ENCODE data around the gene APLP1.
"Not testable (repeated sequence)": the region's sequence is repeated elsewhere in the genome, so short reads cannot be mapped to it uniquely, and the experiment has no call there.

The APLP1 gene

DNA sequence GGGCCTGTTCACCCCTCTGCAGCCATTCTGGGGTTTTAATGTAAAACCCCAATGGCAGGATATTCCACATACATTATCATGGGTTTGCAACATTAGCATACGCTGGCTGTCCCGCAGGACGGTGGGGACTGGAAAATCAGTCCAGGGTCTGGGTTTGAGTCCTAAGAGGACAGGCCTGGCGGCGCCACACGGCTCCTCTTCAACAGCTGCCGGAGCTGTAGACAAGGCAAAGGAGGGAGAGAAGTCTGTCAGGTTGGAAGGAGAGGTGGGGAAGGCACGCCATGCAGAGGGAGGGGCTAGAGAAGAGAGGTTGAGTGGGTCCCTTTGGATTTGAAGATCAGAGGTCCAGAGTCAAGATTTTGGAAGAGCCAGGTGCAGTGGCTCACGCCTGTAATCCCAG lies 20.0 kb downstream of the APLP1 start:
- CTCF ChIA-PET = no interaction called here
- TF ChIP-seq NFRKB (IDR thresholded peaks at IDR 0.05) (no peak), SP1 (IDR thresholded peaks at IDR 0.05) (no peak)

DNA sequence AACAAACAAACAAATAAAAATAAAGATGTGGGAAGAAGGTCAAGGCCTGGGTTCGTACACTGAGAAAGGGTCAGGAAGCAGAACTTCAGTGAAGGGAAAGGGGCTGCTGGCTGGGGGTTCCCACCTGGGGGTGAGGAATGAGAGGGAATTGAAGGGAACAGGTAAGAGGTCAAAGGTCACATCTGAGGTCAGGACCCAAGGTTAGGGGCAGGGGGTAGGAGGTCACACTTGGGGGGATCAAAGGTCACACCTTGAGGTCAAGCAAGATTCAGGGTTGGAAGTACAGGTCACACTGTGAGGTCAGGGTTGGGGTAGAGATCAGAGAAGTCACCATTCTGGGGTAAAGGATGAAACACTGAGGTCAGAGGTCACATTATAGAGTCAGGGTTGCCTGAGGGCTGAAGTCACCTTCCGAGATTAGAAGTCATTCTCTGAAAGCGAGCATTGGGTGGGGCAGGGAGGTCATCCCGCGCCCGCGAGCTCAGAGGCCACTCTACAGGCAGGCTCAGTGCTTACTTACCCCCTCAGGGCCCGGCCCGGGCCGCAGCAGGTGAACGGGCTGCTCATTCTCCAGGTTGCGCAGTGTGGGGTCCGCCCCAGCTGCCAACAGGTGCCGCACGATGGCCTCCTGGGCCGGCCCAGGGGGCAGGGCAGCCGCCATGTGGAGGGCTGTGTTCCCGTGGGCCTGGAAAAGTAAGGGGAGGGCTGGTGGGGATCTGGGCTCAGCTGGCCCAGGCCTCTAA lies 21.2 kb downstream of the APLP1 start:
- DNase-seq (ENCODE audit: extremely low spot score) = no peak
- CTCF ChIA-PET = no interaction called here
- TF ChIP-seq ARNT (IDR thresholded peaks at IDR 0.05) (no peak), ZNF384 (IDR thresholded peaks at IDR 0.05) (no peak), FOXA1 (IDR thresholded peaks at IDR 0.05) (no peak), L3MBTL2 (conservative IDR thresholded peaks at IDR 0.05) (no peak), HDGF (IDR thresholded peaks at IDR 0.05; ENCODE audit: borderline replicate concordance) (no peak), ELF4 (IDR thresholded peaks at IDR 0.05) (no peak), SP1 (IDR thresholded peaks at IDR 0.05) (no peak), LEF1 (IDR thresholded peaks at IDR 0.05; ENCODE audit: borderline replicate concordance) (no peak), BHLHE40 (IDR thresholded peaks at IDR 0.05; ENCODE audit: borderline replicate concordance) (no peak), FOXM1 (IDR thresholded peaks at IDR 0.05; ENCODE audit: borderline replicate concordance) (no peak), TARDBP (IDR thresholded peaks at IDR 0.05) (no peak), SUZ12 (IDR thresholded peaks at IDR 0.05) (no peak)
- TF ChIP-seq, protein P1, sequence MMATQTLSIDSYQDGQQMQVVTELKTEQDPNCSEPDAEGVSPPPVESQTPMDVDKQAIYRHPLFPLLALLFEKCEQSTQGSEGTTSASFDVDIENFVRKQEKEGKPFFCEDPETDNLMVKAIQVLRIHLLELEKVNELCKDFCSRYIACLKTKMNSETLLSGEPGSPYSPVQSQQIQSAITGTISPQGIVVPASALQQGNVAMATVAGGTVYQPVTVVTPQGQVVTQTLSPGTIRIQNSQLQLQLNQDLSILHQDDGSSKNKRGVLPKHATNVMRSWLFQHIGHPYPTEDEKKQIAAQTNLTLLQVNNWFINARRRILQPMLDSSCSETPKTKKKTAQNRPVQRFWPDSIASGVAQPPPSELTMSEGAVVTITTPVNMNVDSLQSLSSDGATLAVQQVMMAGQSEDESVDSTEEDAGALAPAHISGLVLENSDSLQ (IDR thresholded peaks at IDR 0.05) = no peak
- POLR2A ChIA-PET = interaction anchor here (0.8 to 1.3 kb wide), 2 partner anchors 11 to 42 kb away, joined by 3 read pairs; no protein-coding TSS in a partner anchor

More for the DNA sequence above, 20.0 kb downstream of the APLP1 start:
- POLR2A ChIA-PET = no interaction called here
- DNase-seq (ENCODE audit: extremely low spot score) = no peak

DNA sequence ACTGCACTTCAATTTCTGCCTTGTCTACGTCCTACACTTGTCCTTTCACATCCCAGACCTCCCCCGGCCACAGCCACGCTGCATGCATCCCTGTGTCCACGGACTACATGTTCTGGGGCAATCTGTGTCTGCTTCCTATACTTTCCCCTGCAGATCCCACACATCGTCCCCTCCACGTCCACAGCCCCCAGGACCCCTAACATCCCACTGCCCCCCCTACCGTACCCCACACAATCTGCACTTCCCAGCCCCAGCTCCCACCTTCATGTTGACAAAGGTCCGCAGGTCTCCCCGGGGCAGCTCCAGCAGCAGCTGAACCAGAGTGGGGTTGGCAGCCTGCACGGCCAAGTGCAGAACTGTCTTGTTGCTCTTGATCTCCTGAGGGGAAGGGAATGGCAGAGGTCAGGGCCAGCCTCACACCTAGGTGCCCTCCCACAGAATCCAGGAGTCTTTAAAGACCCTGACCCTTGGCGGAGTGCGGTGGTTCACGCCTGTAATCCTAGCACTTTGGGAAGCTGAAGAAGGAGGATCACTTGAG lies 21.8 kb downstream of the APLP1 start:
- TF ChIP-seq FOXA1 (IDR thresholded peaks at IDR 0.05) (no peak), ZNF384 (IDR thresholded peaks at IDR 0.05) (no peak), SUZ12 (IDR thresholded peaks at IDR 0.05) (no peak), BHLHE40 (IDR thresholded peaks at IDR 0.05; ENCODE audit: borderline replicate concordance) (no peak), NFRKB (IDR thresholded peaks at IDR 0.05) (no peak), ELF4 (IDR thresholded peaks at IDR 0.05) (no peak)
- POLR2A ChIA-PET = interaction anchor here (0.8 to 1.3 kb wide), 2 partner anchors 11 to 41 kb away, joined by 3 read pairs; no protein-coding TSS in a partner anchor
- no peak for DNase-seq (ENCODE audit: extremely low spot score)
- CTCF ChIA-PET = no interaction called here

DNA sequence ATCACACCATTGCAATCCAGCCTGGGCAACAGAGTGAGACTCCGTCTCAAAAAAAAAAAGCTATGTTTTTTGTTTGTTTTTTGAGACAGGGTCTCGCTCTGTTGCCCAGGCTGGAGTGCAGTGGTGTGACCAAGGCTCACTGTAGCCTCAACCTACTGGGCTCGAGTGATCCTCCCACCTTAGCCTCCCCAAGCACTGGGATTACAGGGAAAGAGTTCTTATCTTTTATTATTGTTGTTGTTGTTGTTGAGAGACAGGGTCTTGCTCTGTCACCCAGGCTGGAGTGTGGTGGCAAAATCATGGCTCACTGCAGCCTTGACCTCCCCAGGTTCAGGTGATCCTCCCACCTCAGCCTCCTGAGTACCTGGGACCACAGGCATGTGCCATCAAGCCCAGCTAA lies 23.4 kb downstream of the APLP1 start:
- POLR2A ChIA-PET; DNase-seq (ENCODE audit: extremely low spot score): not testable (repeated sequence)
- CTCF ChIA-PET = interaction anchor here (0.6 kb wide), 1 partner anchor 29 kb away, joined by 3 read pairs; no protein-coding TSS in a partner anchor

DNA sequence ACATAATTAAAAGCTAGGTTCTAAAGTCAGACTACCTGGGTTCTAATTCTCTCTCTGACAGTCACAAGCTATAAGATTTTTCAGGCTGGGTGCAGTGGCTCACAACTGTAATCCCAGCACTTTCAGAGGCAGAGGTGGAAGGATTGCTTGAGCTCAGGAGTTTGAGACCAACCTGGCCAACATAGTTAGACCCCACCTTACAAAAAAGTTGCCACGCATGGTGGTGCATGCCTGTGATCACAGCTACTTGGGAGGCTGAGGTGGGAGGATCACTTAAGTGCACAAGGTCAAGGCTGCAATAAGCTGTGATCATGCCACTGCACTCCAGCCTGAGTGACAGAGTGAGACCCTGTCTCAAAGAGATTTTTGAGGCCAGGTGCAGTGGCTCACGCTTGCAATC lies 26.0 kb downstream of the APLP1 start:
- no peak for DNase-seq (ENCODE audit: extremely low spot score)
- TF ChIP-seq FOXK2 (IDR thresholded peaks at IDR 0.05) (no peak), L3MBTL2 (conservative IDR thresholded peaks at IDR 0.05) (no peak), SP1 (IDR thresholded peaks at IDR 0.05) (no peak), HDGF (IDR thresholded peaks at IDR 0.05; ENCODE audit: borderline replicate concordance) (no peak), ELF4 (IDR thresholded peaks at IDR 0.05) (no peak), CTBP1 (IDR thresholded peaks at IDR 0.05; ENCODE audit: borderline replicate concordance) (no peak), TARDBP (IDR thresholded peaks at IDR 0.05) (no peak), BHLHE40 (IDR thresholded peaks at IDR 0.05; ENCODE audit: borderline replicate concordance) (no peak), NFRKB (IDR thresholded peaks at IDR 0.05) (no peak), FOXA1 (IDR thresholded peaks at IDR 0.05) (no peak), ZNF384 (IDR thresholded peaks at IDR 0.05) (no peak), LEF1 (IDR thresholded peaks at IDR 0.05; ENCODE audit: borderline replicate concordance) (no peak), FOXM1 (IDR thresholded peaks at IDR 0.05; ENCODE audit: borderline replicate concordance) (no peak), SUZ12 (IDR thresholded peaks at IDR 0.05) (no peak), ARNT (IDR thresholded peaks at IDR 0.05) (no peak)
- TF ChIP-seq, protein P1 (IDR thresholded peaks at IDR 0.05) = no peak
- ChIA-PET POLR2A (no interaction called here), CTCF (interaction anchor here (0.6 kb wide), 1 partner anchor 37 kb away, joined by 3 read pairs; no protein-coding TSS in a partner anchor)

DNA sequence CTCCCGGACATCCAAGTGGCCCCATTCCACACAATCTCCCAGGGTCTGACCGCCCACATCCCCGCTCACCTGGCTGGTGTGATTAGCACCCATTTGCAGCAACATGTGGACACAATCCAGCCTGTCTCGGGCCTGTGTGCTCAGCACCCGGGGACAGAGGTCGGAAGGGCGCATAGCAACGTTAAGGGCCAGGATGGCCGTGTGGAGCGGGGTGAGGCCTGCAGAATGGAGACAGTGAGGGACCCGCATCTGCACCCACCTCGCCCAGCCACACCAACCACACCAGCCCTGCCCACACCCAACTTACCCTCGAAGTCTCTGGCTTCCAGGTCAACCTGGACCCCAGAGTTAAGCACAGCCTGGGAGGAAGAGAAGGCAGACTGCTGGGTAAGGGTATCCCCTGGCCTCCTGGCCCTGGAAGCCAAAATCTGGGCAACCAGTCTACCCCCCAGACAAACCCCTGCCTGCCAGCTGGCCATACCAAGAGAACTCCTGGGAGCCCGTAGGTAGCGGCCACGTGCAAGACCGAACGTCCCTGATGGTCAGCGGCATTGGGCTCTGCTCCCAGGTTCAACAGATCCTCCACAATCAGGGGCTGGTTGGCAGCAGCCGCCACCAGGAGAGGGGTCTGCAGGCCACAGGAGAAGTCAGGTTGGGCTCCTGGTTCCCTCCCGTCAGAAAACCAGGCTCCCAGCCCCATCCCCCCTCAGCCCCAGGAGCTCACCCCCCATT lies 27.7 kb downstream of the APLP1 start:
- POLR2A ChIA-PET = no interaction called here
- no peak for DNase-seq (ENCODE audit: extremely low spot score)
- CTCF ChIA-PET = no interaction called here
- TF ChIP-seq SP1 (IDR thresholded peaks at IDR 0.05) (no peak), L3MBTL2 (conservative IDR thresholded peaks at IDR 0.05) (no peak), FOXK2 (IDR thresholded peaks at IDR 0.05) (no peak), HDGF (IDR thresholded peaks at IDR 0.05; ENCODE audit: borderline replicate concordance) (no peak), ZNF384 (IDR thresholded peaks at IDR 0.05) (no peak), SUZ12 (IDR thresholded peaks at IDR 0.05) (no peak), TARDBP (IDR thresholded peaks at IDR 0.05) (no peak), BHLHE40 (IDR thresholded peaks at IDR 0.05; ENCODE audit: borderline replicate concordance) (no peak), NFRKB (IDR thresholded peaks at IDR 0.05) (no peak), ELF4 (IDR thresholded peaks at IDR 0.05) (no peak), CTBP1 (IDR thresholded peaks at IDR 0.05; ENCODE audit: borderline replicate concordance) (no peak), ARNT (IDR thresholded peaks at IDR 0.05) (no peak), FOXM1 (IDR thresholded peaks at IDR 0.05; ENCODE audit: borderline replicate concordance) (no peak), LEF1 (IDR thresholded peaks at IDR 0.05; ENCODE audit: borderline replicate concordance) (no peak)
- TF ChIP-seq, protein P1 (IDR thresholded peaks at IDR 0.05) = no peak

Data from HEK293T (cell line).